OCI-LY7 (cell line): ENCODE results near the gene CDC25B. TPM values are rescaled to one million over a fixed set of nuclear protein-coding genes. Genes with fewer than 3 reads are reported as not detected.
A peak's percentile ranks its signal among the peaks of the same experiment; 100 is the strongest.

ENCODE experiments used
- BruUV-seq: library from RNA; stranded (reverse); fragments of 400-500 nt; replicated peaks from 2 replicates; lab custom pipeline; 2021; lab: Mats Ljungman, UMichigan
- CTCF ChIA-PET: fragments of 300-600 bp; sonication (Branson Sonifier 250); formaldehyde crosslinking; loops from one replicate; lab custom pipeline; 2022; ENCODE audit warnings: antibody characterized with exemption; ENCODE audit not compliant: unreplicated experiment; lab: Charles Lee
- POLR2A ChIA-PET: fragments of 300-600 bp; sonication (Branson Sonifier 250); formaldehyde crosslinking; loops from one replicate; lab custom pipeline; 2022; ENCODE audit warnings: antibody characterized with exemption; lab: Charles Lee
- DNase-seq: peaks from one replicate; pipeline ENCODE4 v3.0.0-alpha.2; 2015; ENCODE audit warnings: low spot score
- H2AFZ ChIP-seq: fragments of 200-600 bp; sonication (generic), shearing (Covaris generic); 2 replicates; pipeline ENCODE4 v1.6.1; 2014; ENCODE audit warnings: mild to moderate bottlenecking, antibody characterized with exemption, low read length, moderate library complexity
- H3K27ac ChIP-seq: fragments of 200-600 bp; sonication (generic); 2 replicates; pipeline ENCODE4 v1.5.1; 2014; ENCODE audit warnings: mixed run types, low read depth, mild to moderate bottlenecking, moderate library complexity, low read length, inconsistent platforms; ENCODE audit not compliant: poor library complexity, severe bottlenecking
- H3K36me3 ChIP-seq: fragments of 200-600 bp; sonication (generic); 2 replicates; pipeline ENCODE4 v1.6.1; 2014; ENCODE audit warnings: mild to moderate bottlenecking, antibody characterized with exemption, low read length, moderate library complexity, mixed read lengths; ENCODE audit not compliant: insufficient read depth
- H3K4me1 ChIP-seq: fragments of 200-600 bp; sonication (generic); 2 replicates; pipeline ENCODE4 v1.5.1; 2014; ENCODE audit warnings: mild to moderate bottlenecking, low read length; ENCODE audit not compliant: insufficient read depth, poor library complexity, severe bottlenecking
- H3K4me2 ChIP-seq: fragments of 200-600 bp; sonication (generic); 2 replicates; pipeline ENCODE4 v1.6.1; 2014; ENCODE audit warnings: mild to moderate bottlenecking, low read length
- H3K4me3 ChIP-seq: fragments of 200-600 bp; sonication (generic); 2 replicates; pipeline ENCODE4 v1.5.1; 2014; ENCODE audit warnings: mild to moderate bottlenecking, low read depth, low read length; ENCODE audit not compliant: poor library complexity, severe bottlenecking
- H3K79me2 ChIP-seq: fragments of 200-600 bp; sonication (generic); 2 replicates; pipeline ENCODE4 v1.6.1; 2016; ENCODE audit warnings: low read depth, mild to moderate bottlenecking, low read length, moderate library complexity, mixed read lengths; ENCODE audit not compliant: insufficient read depth
- H3K9me2 ChIP-seq: fragments of 200-600 bp; sonication (generic); 2 replicates; pipeline ENCODE4 v1.6.1; 2016; ENCODE audit warnings: mild to moderate bottlenecking, low read length, mixed read lengths; ENCODE audit not compliant: insufficient read depth
- H3K9me3 ChIP-seq: fragments of 200-600 bp; sonication (generic); 2 replicates; pipeline ENCODE4 v1.6.1; 2014; ENCODE audit warnings: mild to moderate bottlenecking, mixed run types, low read length, mixed read lengths
- H4K20me1 ChIP-seq: fragments of 200-600 bp; sonication (generic); 2 replicates; pipeline ENCODE4 v1.6.1; 2014; ENCODE audit warnings: mild to moderate bottlenecking, antibody characterized with exemption, low read length, moderate library complexity, mixed read lengths; ENCODE audit not compliant: insufficient read depth
- CTCF ChIP-seq: fragments of 200-600 bp; sonication (generic); conservative IDR thresholded peaks from 2 replicates; pipeline ENCODE4 v1.5.1; 2014; ENCODE audit warnings: mild to moderate bottlenecking, antibody characterized with exemption, low read length, moderate library complexity, mixed read lengths
- EZH2phosphoT487 ChIP-seq: fragments of 200-600 bp; sonication (generic); IDR thresholded peaks from 2 replicates; pipeline ENCODE4 v1.6.1; 2018; ENCODE audit warnings: low read depth, borderline replicate concordance, mild to moderate bottlenecking, mixed run types, antibody characterized with exemption, low read length, moderate library complexity, mixed read lengths
- intact Hi-C: fragments of 100-400 bp; cut with micrococcal nuclease; formaldehyde crosslinking; loops from one replicate; pipeline ENCODE4 v1.10.0; 2022; ENCODE audit not compliant: unreplicated experiment
- total RNA-seq, 2 experiments: library from RNA; depleted of rRNA in 1 of 2; stranded (reverse); fragments of >200 nt in 1 of 2; shearing (Covaris generic) in 1 of 2; gene quantifications; 2 replicates each; pipeline ENCODE4 v1.2.3, GENCODE V29; 2014 to 2022

Gene CDC25B
- total RNA-seq, 2 experiments from 2014 or later: 89.2 to 119 TPM

GRCh38 chr20:3783068-3783489 is 13.0 kb upstream of the CDC25B start:
- ChIA-PET CTCF (no interaction called here), POLR2A (interaction anchor here (0.7 kb wide), 1 partner anchor 164 kb away, joined by 3 read pairs; no protein-coding TSS in a partner anchor)
- intact Hi-C loops: loop anchor here (5.0 kb wide), 1 partner anchor 66 kb away; no protein-coding TSS in a partner anchor
- no peaks in the 10 kb centered on the region; the same call in 1 of the 2 replicates for H4K20me1 ChIP-seq
- H2AFZ ChIP-seq: no peak overlapping the region
- no peak overlapping the region for H3K4me3 ChIP-seq
- H3K79me2 ChIP-seq: peaks cover 15% of the 10 kb centered on the region; the same call in 1 of the 2 replicates
- no peak for DNase-seq
- H3K4me2 ChIP-seq: peak overlapping the region; percentile 12; the same call in 1 of the 2 replicates
- H3K4me1 ChIP-seq: peaks cover 28% of the 10 kb centered on the region
- H3K27ac ChIP-seq: no peak overlapping the region
- H3K36me3 ChIP-seq: no peaks in the 10 kb centered on the region; the same call in 1 of the 2 replicates
- TF ChIP-seq EZH2phosphoT487: no peak
- no peak for TF ChIP-seq CTCF
- no TSS peak for BruUV-seq
- H3K9me2 ChIP-seq: no peaks in the 10 kb centered on the region
- H3K9me3 ChIP-seq: no peaks in the 10 kb centered on the region

- Histone ChIP-seq H3K4me1 (peaks cover 33% of the 10 kb centered on the region), H3K79me2 (peaks cover 15% of the 10 kb centered on the region; the same call in 1 of the 2 replicates), H3K27ac (no peak overlapping the region), H3K4me2 (peak overlapping the region; percentile 12; the same call in 1 of the 2 replicates), H3K4me3 (no peak overlapping the region), H3K36me3 (no peaks in the 10 kb centered on the region; the same call in 1 of the 2 replicates), H3K9me3 (no peaks in the 10 kb centered on the region), H4K20me1 (no peaks in the 10 kb centered on the region; the same call in 1 of the 2 replicates), H2AFZ (no peak overlapping the region), H3K9me2 (no peaks in the 10 kb centered on the region)
- DNase-seq: no peak
- BruUV-seq: no TSS peak
- CTCF ChIA-PET: no interaction called here
- POLR2A ChIA-PET: no interaction called here
- TF ChIP-seq EZH2phosphoT487 (no peak), CTCF (no peak)
- intact Hi-C loops: loop anchor here (5.0 kb wide), 1 partner anchor 66 kb away; no protein-coding TSS in a partner anchor
These were observed 12.5 kb upstream of the CDC25B start for GRCh38 chr20:3783511-3784195.
